IMR-90 (cell line): ENCODE measurements around the gene HPCAL4.

ENCODE experiments used
- BHLHE40 ChIP-seq: fragments of 150-350 bp; IDR thresholded peaks from 2 replicates; pipeline ENCODE4 v1.6.1; 2016; ENCODE audit warnings: mild to moderate bottlenecking, low read depth, low read length
- CHD1 ChIP-seq: IDR thresholded peaks from 2 replicates; pipeline ENCODE4 v1.6.1; 2012; ENCODE audit warnings: low read depth, low read length, improper control_type of control experiment
- CTCF ChIP-seq: conservative IDR thresholded peaks from 2 replicates; pipeline ENCODE4 v1.5.1; 2012; ENCODE audit warnings: mild to moderate bottlenecking, low read depth, low read length, improper control_type of control experiment
- MXI1 ChIP-seq: IDR thresholded peaks from 2 replicates; pipeline ENCODE4 v1.6.1; 2012; ENCODE audit warnings: low read depth, mild to moderate bottlenecking, low read length, moderate library complexity, borderline replicate concordance
- POLR2A ChIP-seq: IDR thresholded peaks from 2 replicates; pipeline ENCODE4 v1.6.1; 2012; ENCODE audit warnings: mild to moderate bottlenecking, low read depth, low read length
- RAD21 ChIP-seq: IDR thresholded peaks from 2 replicates; pipeline ENCODE4 v1.6.1; 2012; ENCODE audit warnings: low read length, improper control_type of control experiment
- SMC3 ChIP-seq: fragments of 150-350 bp; IDR thresholded peaks from 2 replicates; pipeline ENCODE4 v1.6.1; 2016; ENCODE audit warnings: low read depth, mild to moderate bottlenecking, antibody characterized with exemption, low read length, moderate library complexity

DNA sequence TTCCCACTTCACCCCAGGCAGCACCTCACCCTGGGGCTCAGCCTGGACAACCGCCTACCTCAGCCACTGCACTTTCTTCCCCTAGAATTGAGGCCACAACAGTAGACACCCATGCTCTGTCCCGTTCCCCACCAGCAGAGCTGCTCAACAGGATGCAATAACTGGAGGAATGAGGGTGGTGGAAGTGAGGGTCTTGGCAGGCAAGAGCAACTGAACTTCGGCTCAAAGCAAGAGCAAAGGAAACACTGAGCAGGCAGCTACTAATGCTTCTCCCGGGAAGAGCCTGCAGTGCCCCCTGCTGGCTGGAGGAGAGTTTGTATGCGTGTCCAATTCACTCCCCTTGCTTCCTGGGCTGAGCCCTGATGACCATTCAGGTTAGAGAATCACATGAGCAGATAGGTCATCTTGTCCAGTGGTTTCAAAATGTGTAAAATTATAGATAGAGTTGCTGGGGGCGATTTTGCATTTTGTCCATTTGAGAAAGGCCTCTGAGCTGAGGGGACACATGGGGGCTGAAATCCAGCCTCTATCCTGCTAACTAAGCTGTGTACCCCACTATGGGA, 33.2 kb downstream of the HPCAL4 start:
- TF ChIP-seq CTCF: peak; percentile 66
- TF ChIP-seq RAD21: peak; percentile 57
- TF ChIP-seq MXI1: no peak
- TF ChIP-seq POLR2A: no peak
- peak; percentile 46 for TF ChIP-seq SMC3
- no peak for TF ChIP-seq CHD1
- no peak for TF ChIP-seq BHLHE40
